DOHH2 (cell line): ENCODE data around the gene RAD51B.

Experiments
- EZH2phosphoT487 ChIP-seq: fragments of 200-600 bp; sonication (generic); IDR thresholded peaks from 2 replicates; pipeline ENCODE4 v1.6.1; 2017; ENCODE audit warnings: borderline replicate concordance, mild to moderate bottlenecking, antibody characterized with exemption, low read length, moderate library complexity, mixed read lengths
- TF ChIP-seq, protein P1 (sequence below): fragments of 200-600 bp; sonication (generic); IDR thresholded peaks from one replicate; pipeline ENCODE4 v1.5.1; 2014; ENCODE audit warnings: antibody characterized with exemption, mild to moderate bottlenecking, low read depth, low read length; ENCODE audit not compliant: poor library complexity, severe bottlenecking

DNA sequence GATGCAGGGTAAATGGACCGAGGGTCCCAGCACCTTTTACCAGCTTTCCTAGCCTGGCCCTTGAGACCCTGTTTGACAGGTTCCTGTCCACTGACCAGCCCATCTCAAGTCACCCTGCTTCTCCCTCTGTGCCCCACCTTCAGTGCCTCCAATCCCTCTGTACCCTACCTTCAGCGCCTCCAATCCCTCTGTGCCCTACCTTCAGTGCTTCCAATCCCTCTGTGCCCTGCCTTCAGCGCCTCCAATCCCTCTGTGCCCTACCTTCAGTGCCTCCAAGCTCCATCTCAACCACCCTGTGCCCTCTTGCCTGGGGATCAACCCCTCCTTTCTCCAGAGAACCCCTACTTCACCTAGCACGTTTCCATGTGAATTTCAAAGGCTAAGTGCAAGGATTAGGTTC, 919.0 kb downstream of the RAD51B start:
- TF ChIP-seq, protein P1, sequence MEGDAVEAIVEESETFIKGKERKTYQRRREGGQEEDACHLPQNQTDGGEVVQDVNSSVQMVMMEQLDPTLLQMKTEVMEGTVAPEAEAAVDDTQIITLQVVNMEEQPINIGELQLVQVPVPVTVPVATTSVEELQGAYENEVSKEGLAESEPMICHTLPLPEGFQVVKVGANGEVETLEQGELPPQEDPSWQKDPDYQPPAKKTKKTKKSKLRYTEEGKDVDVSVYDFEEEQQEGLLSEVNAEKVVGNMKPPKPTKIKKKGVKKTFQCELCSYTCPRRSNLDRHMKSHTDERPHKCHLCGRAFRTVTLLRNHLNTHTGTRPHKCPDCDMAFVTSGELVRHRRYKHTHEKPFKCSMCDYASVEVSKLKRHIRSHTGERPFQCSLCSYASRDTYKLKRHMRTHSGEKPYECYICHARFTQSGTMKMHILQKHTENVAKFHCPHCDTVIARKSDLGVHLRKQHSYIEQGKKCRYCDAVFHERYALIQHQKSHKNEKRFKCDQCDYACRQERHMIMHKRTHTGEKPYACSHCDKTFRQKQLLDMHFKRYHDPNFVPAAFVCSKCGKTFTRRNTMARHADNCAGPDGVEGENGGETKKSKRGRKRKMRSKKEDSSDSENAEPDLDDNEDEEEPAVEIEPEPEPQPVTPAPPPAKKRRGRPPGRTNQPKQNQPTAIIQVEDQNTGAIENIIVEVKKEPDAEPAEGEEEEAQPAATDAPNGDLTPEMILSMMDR, result no peak
- TF ChIP-seq EZH2phosphoT487, result no peak
